HG03060 (cell line): Measurements from ENCODE around the gene CACHD1.
"Not testable (repeated sequence)": the region's sequence is repeated elsewhere in the genome, so short reads cannot be mapped to it uniquely, and the experiment has no call there.

Source experiments
- ATAC-seq: cut with Tn5 transposase; IDR thresholded peaks from one replicate; pipeline ENCODE4 v1.9.1; 2021; ENCODE audit warnings: low read depth, moderate number of reproducible peaks; ENCODE audit not compliant: unreplicated experiment

CACHD1 gene

GRCh38 chr1:64685765-64686341 is 215.9 kb downstream of the CACHD1 start:
- ATAC-seq: no peak

DNA sequence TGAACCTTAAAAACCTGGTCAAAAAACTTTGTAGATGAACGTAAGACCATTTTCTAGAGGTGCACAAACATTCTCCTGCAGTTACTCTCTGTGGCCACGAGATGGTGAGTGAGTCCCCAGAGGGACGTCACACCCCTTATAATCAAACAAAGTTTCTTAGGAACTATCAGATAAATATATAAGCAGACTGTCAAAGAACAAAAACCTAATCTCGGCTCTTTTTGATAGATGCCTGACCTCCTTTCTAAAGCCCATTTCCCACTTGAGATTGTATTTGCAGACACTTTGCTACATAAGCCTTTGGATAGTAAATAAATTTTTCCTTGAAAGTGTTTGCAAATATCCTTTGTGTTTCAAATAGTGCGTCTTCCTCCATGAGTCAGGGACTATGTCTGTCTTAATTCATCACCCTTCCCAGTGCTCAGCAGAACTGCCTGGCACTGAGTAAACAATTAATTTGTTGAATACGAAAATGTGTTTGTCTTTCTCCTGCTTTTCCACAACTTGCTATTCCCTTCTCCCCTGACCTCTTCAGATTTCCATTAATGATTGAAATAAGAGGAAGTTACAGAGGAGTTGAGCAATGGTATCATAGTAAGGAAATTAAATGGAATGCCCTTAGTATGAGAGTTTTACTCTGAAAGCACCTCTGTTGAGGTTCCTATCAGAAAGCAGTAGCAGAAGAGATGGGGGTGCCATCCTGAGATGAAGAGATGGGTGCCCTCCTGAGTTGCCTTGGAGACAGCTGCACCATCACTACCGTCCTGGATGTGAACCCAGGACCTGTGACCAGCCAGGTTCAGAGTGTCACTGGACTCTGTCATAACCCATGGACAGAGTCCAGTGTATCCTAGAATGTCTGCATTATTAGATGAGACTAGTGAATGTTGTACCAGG is 217.1 kb downstream of the CACHD1 start:
- peak; percentile 62 for ATAC-seq

GRCh38 chr1:64687725-64688327 is 217.9 kb downstream of the CACHD1 start:
- no peak for ATAC-seq

GRCh38 chr1:64691626-64692025 is 221.7 kb downstream of the CACHD1 start:
- ATAC-seq: no peak

- no peak for ATAC-seq
Observed at GRCh38 chr1:64692911-64693310, 223.0 kb downstream of the CACHD1 start.

DNA sequence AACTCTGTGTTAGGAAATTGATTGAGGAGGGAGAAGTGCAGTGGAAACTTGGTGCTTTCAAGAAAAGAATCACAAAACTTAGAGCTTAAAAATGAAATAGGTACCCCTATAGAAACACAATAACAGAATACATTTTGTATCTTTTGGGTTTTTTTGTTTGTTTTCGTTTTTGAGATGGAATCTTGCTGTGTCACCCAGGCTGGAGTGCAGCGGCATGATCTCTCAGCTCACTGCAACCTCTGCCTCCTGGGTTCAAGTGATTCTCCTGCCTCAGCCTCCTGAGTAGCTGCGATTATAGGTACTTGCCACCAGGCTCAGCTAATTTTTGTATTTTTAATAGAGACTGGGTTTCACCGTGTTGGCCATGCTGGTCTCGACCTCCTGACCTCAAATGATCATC is 223.5 kb downstream of the CACHD1 start:
- ATAC-seq: no peak

DNA sequence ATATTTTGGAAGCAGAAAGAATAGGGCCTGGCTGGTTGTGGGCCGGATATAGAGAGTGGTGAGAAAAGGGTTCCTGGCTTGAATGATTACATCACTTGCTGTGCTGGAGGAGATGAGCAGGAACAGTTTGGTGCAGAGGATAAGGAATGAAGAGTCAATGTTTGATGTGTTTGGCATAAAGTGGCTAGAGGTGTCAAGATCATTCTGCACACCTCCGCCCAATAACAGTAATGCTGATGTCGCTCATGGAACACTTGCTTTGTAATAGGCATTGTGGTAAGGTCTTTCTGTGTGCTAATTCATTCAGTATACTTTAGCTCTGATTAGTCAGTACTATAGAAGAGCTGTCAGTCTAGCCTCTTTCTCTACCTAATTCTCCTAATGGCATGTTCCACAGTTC is 226.9 kb downstream of the CACHD1 start:
- no peak for ATAC-seq

GRCh38 chr1:64699327-64699726 is 229.4 kb downstream of the CACHD1 start:
- ATAC-seq: no peak

- ATAC-seq: no peak
Observed at GRCh38 chr1:64701071-64701470, 231.1 kb downstream of the CACHD1 start.

DNA sequence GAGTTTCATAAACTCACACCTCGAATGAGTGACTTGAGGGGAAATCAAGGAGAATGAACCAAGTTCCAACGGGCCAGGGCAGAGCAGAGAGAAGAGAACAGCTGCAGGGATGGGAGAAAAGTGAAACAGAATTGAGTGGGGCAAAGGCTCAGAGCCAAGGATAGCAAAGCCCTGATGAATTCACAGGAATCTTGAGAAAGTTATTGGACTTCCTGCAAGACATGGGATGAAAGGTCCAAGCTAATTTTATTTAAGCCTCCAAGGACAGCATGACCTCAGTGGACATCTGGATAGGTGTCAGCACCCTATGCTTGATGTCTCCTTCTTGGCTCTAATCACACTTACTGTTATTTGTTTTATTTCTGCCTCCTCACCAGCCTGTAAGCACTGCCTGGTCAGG is 232.0 kb downstream of the CACHD1 start:
- ATAC-seq: no peak

DNA sequence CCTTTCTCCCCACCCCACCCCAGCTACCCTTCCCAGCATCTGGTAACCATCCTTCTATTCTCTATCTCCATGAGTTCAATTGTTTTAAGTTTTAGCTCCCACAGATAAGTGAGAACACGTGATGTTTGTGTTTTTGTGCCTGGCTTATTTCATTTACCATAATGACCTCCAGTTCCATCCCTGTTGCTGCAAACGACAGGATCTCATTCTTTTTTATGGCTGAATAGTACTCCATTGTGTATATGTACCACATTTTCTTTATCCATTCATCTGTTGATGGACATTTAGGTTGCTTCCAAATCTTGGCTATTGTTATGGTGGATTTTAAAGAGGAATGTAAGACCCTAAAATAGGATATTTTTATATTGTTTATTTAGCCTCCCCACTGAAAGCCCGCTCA is 232.7 kb downstream of the CACHD1 start:
- ATAC-seq: not testable (repeated sequence)

DNA sequence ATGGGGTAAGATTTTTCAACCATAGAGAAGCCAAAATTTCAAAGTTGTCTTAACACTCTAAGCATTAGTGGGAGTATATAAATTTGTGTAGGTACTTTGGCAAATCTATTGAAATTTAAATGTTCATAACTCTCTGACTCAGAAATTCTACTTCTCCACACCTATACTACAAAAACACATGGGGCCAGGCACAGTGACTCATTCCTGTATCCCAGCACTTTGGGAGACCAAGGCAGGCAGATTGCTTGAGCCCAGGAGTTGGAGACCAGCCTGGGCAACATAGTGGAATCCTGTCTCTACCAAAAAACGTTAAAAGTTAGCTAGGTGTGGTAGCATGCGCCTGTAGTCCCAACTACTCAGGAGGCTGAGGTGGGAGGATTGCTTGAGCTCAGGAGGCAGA is 233.7 kb downstream of the CACHD1 start:
- ATAC-seq: no peak

GRCh38 chr1:64705591-64705990 is 235.7 kb downstream of the CACHD1 start:
- ATAC-seq: no peak

GRCh38 chr1:64711266-64711665 is 241.3 kb downstream of the CACHD1 start:
- ATAC-seq: no peak

DNA sequence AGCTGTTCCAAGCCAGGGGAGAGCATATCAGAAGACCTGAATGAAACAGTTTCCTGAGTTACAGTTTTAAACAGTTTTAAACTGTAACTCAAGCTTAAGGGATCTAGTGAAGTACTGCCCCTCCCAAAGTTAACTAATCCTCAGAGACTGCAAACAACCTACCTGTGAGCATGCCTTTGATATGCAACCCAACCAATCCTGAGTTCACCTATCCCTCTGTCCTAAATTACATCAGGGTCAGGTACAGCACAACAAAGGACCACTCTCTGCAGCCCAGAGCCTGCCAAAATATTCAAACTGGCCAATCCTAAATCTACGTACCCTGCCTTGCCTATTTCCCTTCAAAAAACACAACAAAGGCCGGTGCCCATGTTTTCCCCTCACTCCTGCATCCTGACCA is 242.1 kb downstream of the CACHD1 start:
- ATAC-seq: no peak

DNA sequence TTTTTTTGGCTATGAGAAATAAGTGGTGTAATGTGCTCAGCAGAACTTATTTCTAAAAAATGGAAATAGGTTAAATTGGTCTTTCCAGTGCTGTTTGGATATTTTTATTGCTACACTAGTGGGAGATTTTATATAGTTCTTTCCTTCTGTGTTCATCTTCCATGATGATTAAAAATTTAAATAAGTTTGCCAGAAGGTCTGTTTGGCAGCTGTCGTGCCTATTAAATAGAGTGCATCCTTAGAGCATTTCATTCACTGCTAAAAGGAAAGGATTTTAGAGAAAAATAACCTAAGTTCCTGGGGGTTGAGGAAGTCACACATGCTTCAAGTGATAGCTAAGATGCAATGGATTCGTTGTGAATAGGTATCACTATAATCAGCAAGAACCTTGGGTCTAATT is 245.3 kb downstream of the CACHD1 start:
- ATAC-seq: no peak

- ATAC-seq: no peak
Observed at GRCh38 chr1:64721135-64721534, 251.2 kb downstream of the CACHD1 start.

GRCh38 chr1:64721576-64722145 is 251.7 kb downstream of the CACHD1 start:
- no peak for ATAC-seq

- no peak for ATAC-seq
Observed at GRCh38 chr1:64727861-64728260, 257.9 kb downstream of the CACHD1 start.

DNA sequence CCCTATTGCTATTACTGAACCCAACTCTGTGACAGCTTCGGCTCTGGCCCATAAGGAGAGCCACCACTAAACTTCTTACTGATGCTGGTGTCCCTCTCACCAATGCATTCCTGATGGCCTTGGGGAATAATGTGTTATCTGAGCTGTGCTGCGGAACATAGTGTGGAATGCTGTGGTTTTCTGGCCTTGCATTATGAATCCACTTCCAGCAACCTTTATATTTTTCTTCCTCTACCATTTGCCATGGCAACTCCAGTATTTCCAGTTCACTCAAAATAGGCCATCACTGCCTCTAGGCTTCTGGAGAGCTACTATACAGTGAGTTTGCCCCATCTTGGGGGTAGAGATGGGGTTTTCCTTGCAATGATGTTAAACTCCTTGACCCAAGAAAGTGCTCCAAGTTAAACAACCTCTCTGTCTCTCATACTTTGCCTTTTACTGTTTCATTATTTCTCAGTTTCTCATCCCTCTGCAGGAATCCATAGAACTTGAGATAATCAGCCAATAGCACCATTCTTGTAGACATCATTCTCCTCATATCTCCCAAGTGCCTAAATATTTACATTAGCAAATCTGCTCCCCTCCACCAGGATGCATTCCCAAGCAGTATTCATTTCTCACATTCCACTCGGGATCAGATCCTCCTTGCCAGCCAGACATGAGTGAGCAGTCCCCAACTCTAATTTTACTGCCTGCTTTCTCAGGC is 263.8 kb downstream of the CACHD1 start:
- ATAC-seq: no peak

GRCh38 chr1:64734287-64734652 is 264.3 kb downstream of the CACHD1 start:
- ATAC-seq: no peak
